OCI-LY1 (cell line): ENCODE results near the gene YTHDC1.

Experiments
- H2AFZ ChIP-seq: fragments of 200-600 bp; sonication (generic), shearing (Covaris generic); 2 replicates; pipeline ENCODE4 v1.6.0; 2014; ENCODE audit warnings: antibody characterized with exemption, mild to moderate bottlenecking, low read length
- H3F3A ChIP-seq: fragments of 200-600 bp; sonication (generic), shearing (Covaris generic); 2 replicates; pipeline ENCODE4 v1.6.0; 2014; ENCODE audit warnings: mild to moderate bottlenecking, antibody characterized with exemption, low read length, moderate library complexity; ENCODE audit not compliant: insufficient read depth
- H3K27ac ChIP-seq: fragments of 200-600 bp; sonication (generic); 2 replicates; pipeline ENCODE4 v1.5.1; 2014; ENCODE audit warnings: low read length, mixed run types, mild to moderate bottlenecking, low read depth; ENCODE audit not compliant: poor library complexity, severe bottlenecking
- H3K27me3 ChIP-seq: fragments of 200-600 bp; sonication (generic); 2 replicates; pipeline ENCODE4 v1.6.0; 2014; ENCODE audit warnings: antibody characterized with exemption, mild to moderate bottlenecking, low read length, moderate library complexity; ENCODE audit not compliant: insufficient read depth
- H3K36me3 ChIP-seq: fragments of 200-600 bp; sonication (generic); 2 replicates; pipeline ENCODE4 v1.6.1; 2014; ENCODE audit warnings: mild to moderate bottlenecking, antibody characterized with exemption, low read length, moderate library complexity, mixed read lengths; ENCODE audit not compliant: insufficient read depth
- H3K4me1 ChIP-seq: fragments of 200-600 bp; sonication (generic); 2 replicates; pipeline ENCODE4 v1.5.1; 2014; ENCODE audit warnings: mild to moderate bottlenecking, low read length, moderate library complexity; ENCODE audit not compliant: insufficient read depth, severe bottlenecking
- H3K4me2 ChIP-seq: fragments of 200-600 bp; sonication (generic), shearing (Covaris generic); 2 replicates; pipeline ENCODE4 v1.6.1; 2014; ENCODE audit warnings: low read length
- H3K4me3 ChIP-seq: fragments of 200-600 bp; sonication (generic); 2 replicates; pipeline ENCODE4 v1.5.1; 2014; ENCODE audit warnings: low read length, low read depth, mild to moderate bottlenecking, mixed read lengths; ENCODE audit not compliant: poor library complexity, severe bottlenecking
- H3K79me2 ChIP-seq: fragments of 200-600 bp; shearing (Covaris generic); 2 replicates; pipeline ENCODE4 v1.6.1; 2016; ENCODE audit warnings: mixed run types, low read length, mixed read lengths; ENCODE audit not compliant: insufficient read depth
- H3K9ac ChIP-seq: fragments of 200-600 bp; sonication (generic), shearing (Covaris generic); 2 replicates; pipeline ENCODE4 v1.6.1; 2014; ENCODE audit warnings: mild to moderate bottlenecking, low read length, mixed read lengths
- H3K9me2 ChIP-seq: fragments of 200-600 bp; sonication (generic), shearing (Covaris generic); 2 replicates; pipeline ENCODE4 v1.6.1; 2014; ENCODE audit warnings: low read depth, mild to moderate bottlenecking, low read length, mixed read lengths
- H3K9me3 ChIP-seq: fragments of 200-600 bp; shearing (Covaris generic); 2 replicates; pipeline ENCODE4 v1.6.1; 2014; ENCODE audit warnings: low read length, mixed read lengths
- H4K20me1 ChIP-seq: fragments of 200-600 bp; sonication (generic), shearing (Covaris generic); 2 replicates; pipeline ENCODE4 v1.6.0; 2016; ENCODE audit warnings: mild to moderate bottlenecking, low read length; ENCODE audit not compliant: insufficient read depth
- CTCF ChIP-seq: fragments of 200-600 bp; sonication (generic), shearing (Covaris generic); IDR thresholded peaks from 2 replicates; pipeline ENCODE4 v1.5.1; 2017; ENCODE audit warnings: mild to moderate bottlenecking, antibody characterized with exemption, low read length, moderate library complexity, mixed read lengths
- EZH2 ChIP-seq: fragments of 200-600 bp; sonication (generic), shearing (Covaris generic); IDR thresholded peaks from 2 replicates; pipeline ENCODE4 v1.8.0; 2017; ENCODE audit warnings: borderline replicate concordance, mixed run types, mild to moderate bottlenecking, antibody characterized with exemption, low read length, moderate library complexity, mixed read lengths

Gene YTHDC1

GRCh38 chr4:68344049-68344448, 5.8 kb downstream of the YTHDC1 start:
- Histone ChIP-seq H3F3A (no peaks in the 10 kb centered on the region), H3K4me1 (peaks cover 50% of the 10 kb centered on the region), H2AFZ (no peak overlapping the region), H3K4me3 (no peak overlapping the region), H3K79me2 (peaks cover 98% of the 10 kb centered on the region), H4K20me1 (peaks cover 5% of the 10 kb centered on the region; the same call in 1 of the 2 replicates), H3K4me2 (peak overlapping the region; percentile 16; the same call in 1 of the 2 replicates), H3K36me3 (peaks cover 25% of the 10 kb centered on the region; the same call in 1 of the 2 replicates), H3K27me3 (no peaks in the 10 kb centered on the region), H3K9me3 (no peaks in the 10 kb centered on the region), H3K9ac (no peak overlapping the region), H3K27ac (no peak overlapping the region), H3K9me2 (no peaks in the 10 kb centered on the region)
- TF ChIP-seq CTCF (no peak), EZH2 (no peak)

- peaks cover 90% of the 10 kb centered on the region for H3K79me2 ChIP-seq
- no peak overlapping the region for H3K4me3 ChIP-seq
- H3K9me2 ChIP-seq, result no peaks in the 10 kb centered on the region
- no peaks in the 10 kb centered on the region for H3K27me3 ChIP-seq
- H3K4me2 ChIP-seq, result 0 out of 2 replicates have a peak overlapping the region, but pooled peaks have one; percentile 18
- H2AFZ ChIP-seq, result no peak overlapping the region
- no peaks in the 10 kb centered on the region for H4K20me1 ChIP-seq
- H3K9ac ChIP-seq, result no peak overlapping the region
- no peaks in the 10 kb centered on the region for H3F3A ChIP-seq
- TF ChIP-seq CTCF (no peak), EZH2 (no peak)
- peaks cover 36% of the 10 kb centered on the region for H3K4me1 ChIP-seq
- H3K36me3 ChIP-seq, result peaks cover 30% of the 10 kb centered on the region
- no peak overlapping the region for H3K27ac ChIP-seq
- no peaks in the 10 kb centered on the region for H3K9me3 ChIP-seq
These were observed 7.8 kb downstream of the YTHDC1 start for GRCh38 chr4:68342134-68342533.

GRCh38 chr4:68338625-68339024, 11.3 kb downstream of the YTHDC1 start:
- H4K20me1 ChIP-seq, result no peaks in the 10 kb centered on the region
- H3K9me3 ChIP-seq, result no peaks in the 10 kb centered on the region

More at GRCh38 chr4:68338625-68339024, 11.3 kb downstream of the YTHDC1 start:
- Histone ChIP-seq H3K79me2 (peaks cover 61% of the 10 kb centered on the region), H3K9ac (no peak overlapping the region), H3K4me2 (no peak overlapping the region), H3F3A (no peaks in the 10 kb centered on the region), H3K27me3 (no peaks in the 10 kb centered on the region), H3K36me3 (peaks cover 48% of the 10 kb centered on the region), H3K4me1 (peaks cover 13% of the 10 kb centered on the region), H2AFZ (no peak overlapping the region), H3K27ac (no peak overlapping the region), H3K9me2 (no peaks in the 10 kb centered on the region), H3K4me3 (no peak overlapping the region)
- TF ChIP-seq CTCF (no peak), EZH2 (no peak)
